WTC11 (cell line): Measurements from ENCODE around the gene MAP7.

ENCODE experiments used
- CBFB ChIP-seq: sonication (generic); formaldehyde crosslinking; IDR thresholded peaks from 2 replicates; pipeline ENCODE4 v1.8.1; 2022; ENCODE audit warnings: mild to moderate bottlenecking, low read depth, missing genetic modification reagents
- ELF4 ChIP-seq: sonication (generic); formaldehyde crosslinking; IDR thresholded peaks from 2 replicates; pipeline ENCODE4 v1.8.1; 2022; ENCODE audit warnings: low read depth, mild to moderate bottlenecking, moderate library complexity, missing genetic modification reagents
- FOXK1 ChIP-seq: sonication (generic); formaldehyde crosslinking; IDR thresholded peaks from 2 replicates; pipeline ENCODE4 v1.8.0; 2022; ENCODE audit warnings: mild to moderate bottlenecking, moderate library complexity, missing genetic modification reagents
- GABPB1 ChIP-seq: sonication (generic); formaldehyde crosslinking; IDR thresholded peaks from 2 replicates; pipeline ENCODE4 v1.8.1; 2023; ENCODE audit warnings: mild to moderate bottlenecking, missing genetic modification reagents
- IRF2 ChIP-seq: sonication (generic); formaldehyde crosslinking; IDR thresholded peaks from 2 replicates; pipeline ENCODE4 v1.8.0; 2022; ENCODE audit warnings: low read depth, missing genetic modification reagents, borderline replicate concordance
- NFYB ChIP-seq: sonication (generic); formaldehyde crosslinking; conservative IDR thresholded peaks from 2 replicates; pipeline ENCODE4 v1.8.0; 2022; ENCODE audit warnings: low read depth, missing genetic modification reagents
- SMAD3 ChIP-seq: sonication (generic); formaldehyde crosslinking; IDR thresholded peaks from 2 replicates; pipeline ENCODE4 v1.8.0; 2022; ENCODE audit warnings: missing genetic modification reagents, mild to moderate bottlenecking, borderline replicate concordance
- TF ChIP-seq, protein P1 (sequence below): fragments of 200-600 bp; IDR thresholded peaks from 2 replicates; pipeline ENCODE4 v1.8.0; 2022; ENCODE audit warnings: antibody characterized with exemption
- TF ChIP-seq, protein P2 (sequence below): sonication (generic); formaldehyde crosslinking; IDR thresholded peaks from 2 replicates; pipeline ENCODE4 v1.8.1; 2022; ENCODE audit warnings: mild to moderate bottlenecking, moderate library complexity, missing genetic modification reagents
- TF ChIP-seq, protein P3 (sequence below): sonication (generic); formaldehyde crosslinking; IDR thresholded peaks from 2 replicates; pipeline ENCODE4 v1.8.0; 2022; ENCODE audit warnings: mild to moderate bottlenecking, missing genetic modification reagents
- TF ChIP-seq, protein P4 (sequence below): fragments of 250-450 bp; sonication (Bioruptor Pico); IDR thresholded peaks from 2 replicates; pipeline ENCODE4 v2.1.2; 2022; ENCODE audit warnings: mild to moderate bottlenecking, moderate library complexity
- TF ChIP-seq, protein P5 (sequence below): sonication (generic); formaldehyde crosslinking; IDR thresholded peaks from 2 replicates; pipeline ENCODE4 v1.8.0; 2022; ENCODE audit warnings: mild to moderate bottlenecking, missing genetic modification reagents

DNA sequence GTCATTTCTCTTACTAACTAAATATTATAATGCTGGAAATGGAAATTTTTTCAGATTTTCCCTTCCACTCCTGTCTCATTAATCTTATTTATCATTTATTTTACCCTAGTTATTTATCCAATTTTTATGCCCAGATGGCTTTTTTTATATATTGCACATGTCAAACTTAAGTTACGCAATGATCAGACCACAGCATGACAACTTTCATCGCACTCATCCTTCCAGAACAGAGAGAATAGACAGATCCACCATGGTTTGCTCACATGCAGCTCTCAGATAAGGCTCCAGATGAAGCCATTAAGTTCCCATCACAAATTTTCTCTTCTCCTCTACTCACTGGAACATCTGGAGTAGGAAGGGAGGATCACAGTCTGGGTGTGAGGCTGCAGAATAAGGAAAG is 48.7 kb downstream of the MAP7 start:
- TF ChIP-seq, protein P1, sequence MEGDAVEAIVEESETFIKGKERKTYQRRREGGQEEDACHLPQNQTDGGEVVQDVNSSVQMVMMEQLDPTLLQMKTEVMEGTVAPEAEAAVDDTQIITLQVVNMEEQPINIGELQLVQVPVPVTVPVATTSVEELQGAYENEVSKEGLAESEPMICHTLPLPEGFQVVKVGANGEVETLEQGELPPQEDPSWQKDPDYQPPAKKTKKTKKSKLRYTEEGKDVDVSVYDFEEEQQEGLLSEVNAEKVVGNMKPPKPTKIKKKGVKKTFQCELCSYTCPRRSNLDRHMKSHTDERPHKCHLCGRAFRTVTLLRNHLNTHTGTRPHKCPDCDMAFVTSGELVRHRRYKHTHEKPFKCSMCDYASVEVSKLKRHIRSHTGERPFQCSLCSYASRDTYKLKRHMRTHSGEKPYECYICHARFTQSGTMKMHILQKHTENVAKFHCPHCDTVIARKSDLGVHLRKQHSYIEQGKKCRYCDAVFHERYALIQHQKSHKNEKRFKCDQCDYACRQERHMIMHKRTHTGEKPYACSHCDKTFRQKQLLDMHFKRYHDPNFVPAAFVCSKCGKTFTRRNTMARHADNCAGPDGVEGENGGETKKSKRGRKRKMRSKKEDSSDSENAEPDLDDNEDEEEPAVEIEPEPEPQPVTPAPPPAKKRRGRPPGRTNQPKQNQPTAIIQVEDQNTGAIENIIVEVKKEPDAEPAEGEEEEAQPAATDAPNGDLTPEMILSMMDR = no peak
- TF ChIP-seq FOXK1 (CRISPR knock-in tag) = no peak
- TF ChIP-seq, protein P2, sequence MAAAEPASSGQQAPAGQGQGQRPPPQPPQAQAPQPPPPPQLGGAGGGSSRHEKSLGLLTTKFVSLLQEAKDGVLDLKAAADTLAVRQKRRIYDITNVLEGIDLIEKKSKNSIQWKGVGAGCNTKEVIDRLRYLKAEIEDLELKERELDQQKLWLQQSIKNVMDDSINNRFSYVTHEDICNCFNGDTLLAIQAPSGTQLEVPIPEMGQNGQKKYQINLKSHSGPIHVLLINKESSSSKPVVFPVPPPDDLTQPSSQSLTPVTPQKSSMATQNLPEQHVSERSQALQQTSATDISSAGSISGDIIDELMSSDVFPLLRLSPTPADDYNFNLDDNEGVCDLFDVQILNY (CRISPR knock-in tag) = no peak
- TF ChIP-seq NFYB (CRISPR knock-in tag) = no peak
- TF ChIP-seq IRF2 (CRISPR knock-in tag) = no peak
- TF ChIP-seq SMAD3 (CRISPR knock-in tag) = no peak
- TF ChIP-seq, protein P3, sequence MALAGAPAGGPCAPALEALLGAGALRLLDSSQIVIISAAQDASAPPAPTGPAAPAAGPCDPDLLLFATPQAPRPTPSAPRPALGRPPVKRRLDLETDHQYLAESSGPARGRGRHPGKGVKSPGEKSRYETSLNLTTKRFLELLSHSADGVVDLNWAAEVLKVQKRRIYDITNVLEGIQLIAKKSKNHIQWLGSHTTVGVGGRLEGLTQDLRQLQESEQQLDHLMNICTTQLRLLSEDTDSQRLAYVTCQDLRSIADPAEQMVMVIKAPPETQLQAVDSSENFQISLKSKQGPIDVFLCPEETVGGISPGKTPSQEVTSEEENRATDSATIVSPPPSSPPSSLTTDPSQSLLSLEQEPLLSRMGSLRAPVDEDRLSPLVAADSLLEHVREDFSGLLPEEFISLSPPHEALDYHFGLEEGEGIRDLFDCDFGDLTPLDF (CRISPR knock-in tag) = no peak
- TF ChIP-seq, protein P4, sequence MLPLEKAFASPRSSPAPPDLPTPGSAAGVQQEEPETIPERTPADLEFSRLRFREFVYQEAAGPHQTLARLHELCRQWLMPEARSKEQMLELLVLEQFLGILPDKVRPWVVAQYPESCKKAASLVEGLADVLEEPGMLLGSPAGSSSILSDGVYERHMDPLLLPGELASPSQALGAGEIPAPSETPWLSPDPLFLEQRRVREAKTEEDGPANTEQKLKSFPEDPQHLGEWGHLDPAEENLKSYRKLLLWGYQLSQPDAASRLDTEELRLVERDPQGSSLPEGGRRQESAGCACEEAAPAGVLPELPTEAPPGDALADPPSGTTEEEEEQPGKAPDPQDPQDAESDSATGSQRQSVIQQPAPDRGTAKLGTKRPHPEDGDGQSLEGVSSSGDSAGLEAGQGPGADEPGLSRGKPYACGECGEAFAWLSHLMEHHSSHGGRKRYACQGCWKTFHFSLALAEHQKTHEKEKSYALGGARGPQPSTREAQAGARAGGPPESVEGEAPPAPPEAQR (CRISPR knock-in tag) = no peak
- TF ChIP-seq CBFB = no peak
- TF ChIP-seq GABPB1 = no peak
- TF ChIP-seq ELF4 = no peak
- TF ChIP-seq, protein P5, sequence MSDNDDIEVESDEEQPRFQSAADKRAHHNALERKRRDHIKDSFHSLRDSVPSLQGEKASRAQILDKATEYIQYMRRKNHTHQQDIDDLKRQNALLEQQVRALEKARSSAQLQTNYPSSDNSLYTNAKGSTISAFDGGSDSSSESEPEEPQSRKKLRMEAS (CRISPR knock-in tag) = no peak
